Measurements from ENCODE around the gene TECPR1. TPM values are rescaled to one million over a fixed set of nuclear protein-coding genes. Genes with fewer than 3 reads are reported as not detected.

The TECPR1 gene
- total and polyA plus RNA-seq, 2 of the 8 experiments (the other 6 are each of a cell fraction or from before 2014, with no cell fraction given) = 1.3 to 11.1 TPM

DNA sequence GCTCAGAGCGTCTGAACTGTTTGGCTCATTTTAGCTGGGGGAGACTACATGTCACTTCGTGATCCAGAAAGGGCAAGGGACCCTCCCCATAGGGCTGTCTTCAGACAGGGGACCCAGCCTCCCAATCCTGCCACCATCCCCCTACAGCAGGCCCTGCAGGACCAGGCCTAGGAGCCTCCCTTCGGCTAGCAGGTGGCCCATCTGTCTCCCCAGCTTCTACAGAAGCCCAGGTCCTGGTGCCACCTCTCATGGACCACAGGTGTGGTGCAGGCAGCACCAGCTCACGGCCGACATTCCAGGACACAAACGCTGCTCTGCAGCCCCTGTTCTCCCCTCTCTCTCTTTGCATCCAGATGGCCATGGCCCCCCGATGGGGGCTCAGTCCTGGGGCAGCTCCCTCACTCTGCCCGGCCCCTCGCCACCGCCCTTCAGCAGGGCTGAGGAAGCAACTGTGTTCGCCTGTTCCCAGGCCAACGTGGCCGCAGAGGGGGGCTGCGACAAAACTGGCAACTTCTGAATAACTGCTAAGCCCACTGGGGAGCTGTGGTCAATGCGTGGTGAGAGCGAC is 10.3 kb downstream of the TECPR1 start:
- Histone ChIP-seq H3K9me3 (ENCODE audit: insufficient read depth in 2 of 2, low read depth in 1 of 2, low read length in 1 of 2) (no peaks in the 10 kb centered on the region), H4K8ac (ENCODE audit: extremely low read depth, insufficient read depth, low read length) (peak overlapping the region; percentile 22; the same call in 1 of the 2 replicates), H2BK12ac (ENCODE audit: low read depth, low read length) (no peak overlapping the region), H3K27ac (ENCODE audit: low read depth, low read length) (no peak overlapping the region), H2BK20ac (ENCODE audit: low read length) (no peak overlapping the region), H3K18ac (ENCODE audit: extremely low read depth, low read length) (no peak overlapping the region), H3K14ac (ENCODE audit: insufficient read length) (no peak overlapping the region), H2BK120ac (replicated peaks; ENCODE audit: low read depth, low read length) (no peak overlapping the region), H2BK5ac (ENCODE audit: low read depth, low read length) (no peak overlapping the region), H3K9ac (replicated peaks in 1 of 4; ENCODE audit: extremely low read depth in 1 of 4, low read depth in 3 of 4, low read length in 3 of 4) (no peak overlapping the region), H3K4me2 (ENCODE audit: insufficient read depth in 1 of 2, low read depth in 2 of 2, low read length in 2 of 2) (no peak overlapping the region), H3K4me3 (ENCODE audit: extremely low read depth in 1 of 4, insufficient read depth in 2 of 4, low read depth in 3 of 4, low read length in 4 of 4) (no peak overlapping the region), H2AK5ac (ENCODE audit: low read depth, low read length) (no peak overlapping the region), H3K4ac (replicated peaks; ENCODE audit: insufficient read length, low read depth, low read length) (no peak overlapping the region), H3K36me3 (ENCODE audit: control insufficient read depth in 2 of 4, insufficient read depth in 4 of 4, low read length in 3 of 4) (no peaks in the 10 kb centered on the region), H4K91ac (replicated peaks; ENCODE audit: insufficient read length, low read length) (no peak overlapping the region), H2BK15ac (ENCODE audit: low read length) (no peak overlapping the region), H3K23ac (ENCODE audit: insufficient read length) (no peak overlapping the region), H3K27me3 (replicated peaks in 1 of 4; ENCODE audit: control insufficient read depth in 3 of 4, extremely low read depth in 1 of 4, insufficient read depth in 3 of 4, low read length in 3 of 4) (no peaks in the 10 kb centered on the region), H2AFZ (ENCODE audit: low read length) (no peak overlapping the region), H3K23me2 (ENCODE audit: low read depth, low read length) (peaks cover 8% of the 10 kb centered on the region; the same call in 1 of the 2 replicates), H3K56ac (replicated peaks; ENCODE audit: insufficient read length, low read depth, low read length) (no peak overlapping the region), H3K4me1 (replicated peaks in 1 of 4; ENCODE audit: control insufficient read depth in 3 of 4, insufficient read depth in 4 of 4, low read length in 3 of 4) (peaks cover 0 to 6% (median 0%) of the 10 kb centered on the region in 4 experiments; a peak in 3 of 7 replicates), H3K79me2 (ENCODE audit: control insufficient read depth in 1 of 2, insufficient read depth in 2 of 2, low read length in 2 of 2) (no peaks in the 10 kb centered on the region), H4K20me1 (replicated peaks in 1 of 2; ENCODE audit: control insufficient read depth in 1 of 2, insufficient read depth in 2 of 2, low read length in 2 of 2) (peaks cover 0 to 3% of the 10 kb centered on the region in 2 experiments), H4K5ac (ENCODE audit: insufficient read length, low read depth, low read length) (no peak overlapping the region), H3K79me1 (ENCODE audit: low read depth, low read length) (no peaks in the 10 kb centered on the region)
- POLR2A ChIA-PET (ENCODE audit: partially characterized antibody) = interaction anchor here (0.8 kb wide), 1 partner anchor 9 kb away, joined by 3 read pairs; no protein-coding TSS in a partner anchor
- FAIRE-seq = no peak
- CTCF ChIA-PET (ENCODE audit: partially characterized antibody) = interaction anchor here (0.6 to 2.3 kb wide), 12 partner anchors 9 to 220 kb away, joined by 3 to 15 read pairs (median 3); no protein-coding TSS in a partner anchor
- DNase-seq (ENCODE audit: low read depth in 1 of 2, low spot score in 2 of 2) = no peak
- 80% methylated on average over 13 of the region's 16 CpGs; no CpG with 5 or more reads in 1 of the 2 experiments for WGBS, 2 experiments (ENCODE audit: extremely low coverage in 1 of 2, insufficient coverage in 1 of 2, insufficient read length in 1 of 2, insufficient replicate concordance in 2 of 2, low coverage in 1 of 2, low lambda C conversion rate in 2 of 2, missing lambda C conversion rate in 1 of 2)
- TF ChIP-seq SAP30 (IDR thresholded peaks at IDR 0.05; ENCODE audit: insufficient read depth, insufficient replicate concordance, low read length) = no peak
- TF ChIP-seq TEAD4 (IDR thresholded peaks at IDR 0.05; ENCODE audit: low read depth, low read length) = 0 out of 2 replicates have a peak, but pooled peaks have one; percentile 17
- TF ChIP-seq MAX (IDR thresholded peaks at IDR 0.05) = no peak
